ENCODE results near the gene SLC35F2.

DNA sequence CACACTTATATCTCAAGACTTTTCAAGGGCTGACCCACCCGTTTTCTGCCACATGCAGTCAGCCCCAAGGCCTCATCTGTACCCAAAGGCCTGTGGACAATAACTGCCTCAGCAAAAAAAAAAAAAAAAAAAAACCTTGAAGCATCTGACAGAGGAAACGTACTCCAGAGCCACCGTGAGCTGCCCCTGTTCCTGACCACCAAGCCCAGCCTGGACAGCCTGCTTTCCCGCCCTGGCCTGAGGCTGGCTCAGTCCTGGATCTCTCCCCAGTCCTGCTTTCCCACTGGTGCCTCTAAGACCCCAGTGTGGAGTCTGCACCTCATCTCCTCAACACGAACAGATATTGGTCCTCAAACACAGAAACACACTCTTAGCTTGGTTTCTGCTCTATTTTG is 66.5 kb downstream of the SLC35F2 start:
- TF ChIP-seq, protein P1, sequence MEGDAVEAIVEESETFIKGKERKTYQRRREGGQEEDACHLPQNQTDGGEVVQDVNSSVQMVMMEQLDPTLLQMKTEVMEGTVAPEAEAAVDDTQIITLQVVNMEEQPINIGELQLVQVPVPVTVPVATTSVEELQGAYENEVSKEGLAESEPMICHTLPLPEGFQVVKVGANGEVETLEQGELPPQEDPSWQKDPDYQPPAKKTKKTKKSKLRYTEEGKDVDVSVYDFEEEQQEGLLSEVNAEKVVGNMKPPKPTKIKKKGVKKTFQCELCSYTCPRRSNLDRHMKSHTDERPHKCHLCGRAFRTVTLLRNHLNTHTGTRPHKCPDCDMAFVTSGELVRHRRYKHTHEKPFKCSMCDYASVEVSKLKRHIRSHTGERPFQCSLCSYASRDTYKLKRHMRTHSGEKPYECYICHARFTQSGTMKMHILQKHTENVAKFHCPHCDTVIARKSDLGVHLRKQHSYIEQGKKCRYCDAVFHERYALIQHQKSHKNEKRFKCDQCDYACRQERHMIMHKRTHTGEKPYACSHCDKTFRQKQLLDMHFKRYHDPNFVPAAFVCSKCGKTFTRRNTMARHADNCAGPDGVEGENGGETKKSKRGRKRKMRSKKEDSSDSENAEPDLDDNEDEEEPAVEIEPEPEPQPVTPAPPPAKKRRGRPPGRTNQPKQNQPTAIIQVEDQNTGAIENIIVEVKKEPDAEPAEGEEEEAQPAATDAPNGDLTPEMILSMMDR (conservative IDR thresholded peaks at IDR 0.05) = no peak
- TF ChIP-seq EZH2 (IDR thresholded peaks at IDR 0.05; ENCODE audit: low read depth) = no peak
